PC-3 (cell line): ENCODE measurements around the gene IFITM5. TPM values are rescaled to one million over a fixed set of nuclear protein-coding genes. Genes with fewer than 3 reads are reported as not detected.

Experiments
- ATAC-seq: fragments of 200-7000 bp; cut with Tn5 transposase; 2 replicates; pipeline ENCODE4 v1.9.1; 2020; ENCODE audit warnings: mild to moderate bottlenecking, moderate library complexity
- BruUV-seq: library from RNA; stranded (reverse); fragments of 400-500 nt; replicated peaks from 2 replicates; lab custom pipeline; 2021; lab: Mats Ljungman, UMichigan
- CTCF ChIA-PET: fragments of 300-600 bp; sonication (Branson Sonifier 250); formaldehyde crosslinking; loops from one replicate; lab custom pipeline; 2022; ENCODE audit warnings: antibody characterized with exemption; lab: Charles Lee
- POLR2A ChIA-PET: fragments of 300-600 bp; sonication (Branson Sonifier 250); formaldehyde crosslinking; loops from one replicate; lab custom pipeline; 2022; ENCODE audit warnings: antibody characterized with exemption; ENCODE audit not compliant: unreplicated experiment; lab: Charles Lee
- DNase-seq: peaks from one replicate; pipeline ENCODE4 v3.0.0-alpha.2; 2015
- H2AFZ ChIP-seq: fragments of 300-600 bp; sonication (generic); 2 replicates; pipeline ENCODE4 v1.6.0; 2016; ENCODE audit warnings: antibody characterized with exemption, low read length
- H3F3A ChIP-seq: fragments of 300-600 bp; sonication (generic); one replicate; pipeline ENCODE4 v1.6.0; 2017; ENCODE audit warnings: antibody characterized with exemption, low read length, control low read depth, mild to moderate bottlenecking; ENCODE audit not compliant: unreplicated experiment
- H3K27ac ChIP-seq: fragments of 300-600 bp; sonication (generic); 2 replicates; pipeline ENCODE4 v1.5.1; 2016; ENCODE audit warnings: mild to moderate bottlenecking, low read length
- H3K27me3 ChIP-seq: fragments of 300-600 bp; sonication (generic); 2 replicates; pipeline ENCODE4 v1.6.1; 2016; ENCODE audit warnings: low read length, mixed read lengths
- H3K36me3 ChIP-seq: fragments of 300-600 bp; sonication (generic); 2 replicates; pipeline ENCODE4 v1.6.1; 2016; ENCODE audit warnings: low read depth, mixed run types, low read length, mixed read lengths
- H3K4me1 ChIP-seq: fragments of 300-600 bp; sonication (generic); 2 replicates; pipeline ENCODE4 v1.5.1; 2016; ENCODE audit warnings: low read length; ENCODE audit not compliant: insufficient read depth
- H3K4me2 ChIP-seq: fragments of 300-600 bp; sonication (generic); 2 replicates; pipeline ENCODE4 v1.6.0; 2016; ENCODE audit warnings: low read length
- H3K4me3 ChIP-seq: fragments of 300-600 bp; sonication (generic); 2 replicates; pipeline ENCODE4 v1.5.1; 2016; ENCODE audit warnings: mild to moderate bottlenecking, low read length, mixed read lengths
- H3K79me2 ChIP-seq: fragments of 300-600 bp; sonication (generic); 2 replicates; pipeline ENCODE4 v1.6.1; 2017; ENCODE audit warnings: low read length, mixed read lengths
- H3K9ac ChIP-seq: fragments of 300-600 bp; sonication (generic); 2 replicates; pipeline ENCODE4 v1.6.0; 2016; ENCODE audit warnings: mild to moderate bottlenecking, low read length
- H3K9me2 ChIP-seq: fragments of 300-600 bp; sonication (generic); replicated peaks from 2 replicates; pipeline ENCODE4 v1.6.1; 2016; ENCODE audit warnings: mixed run types, low read length, mixed read lengths
- H3K9me3 ChIP-seq: fragments of 300-600 bp; sonication (generic); 2 replicates; pipeline ENCODE4 v1.6.1; 2016; ENCODE audit warnings: low read length, mixed read lengths
- H4K20me1 ChIP-seq: fragments of 300-600 bp; sonication (generic); 2 replicates; pipeline ENCODE4 v1.6.1; 2016; ENCODE audit warnings: low read length, mixed read lengths
- EZH2 ChIP-seq: fragments of 300-600 bp; sonication (generic); IDR thresholded peaks from one replicate; pipeline ENCODE4 v1.6.1; 2017; ENCODE audit warnings: antibody characterized with exemption, mild to moderate bottlenecking, low read length; ENCODE audit not compliant: unreplicated experiment
- EZH2phosphoT487 ChIP-seq: fragments of 300-600 bp; sonication (generic); IDR thresholded peaks from 2 replicates; pipeline ENCODE4 v1.6.1; 2018; ENCODE audit warnings: mild to moderate bottlenecking, antibody characterized with exemption, low read length, borderline replicate concordance
- intact Hi-C: fragments of 100-400 bp; cut with micrococcal nuclease; formaldehyde crosslinking; loops from 2 replicates; pipeline ENCODE4 v1.9.0; 2023
- total RNA-seq: library from RNA; depleted of rRNA; stranded (reverse); fragments of >200 nt; gene quantifications from 2 replicates; pipeline ENCODE4 v1.2.3, GENCODE V29; 2014
- TF ChIP-seq, protein P1 (sequence below): fragments of 300-600 bp; sonication (generic); conservative IDR thresholded peaks from 2 replicates; pipeline ENCODE4 v1.5.1; 2017; ENCODE audit warnings: antibody characterized with exemption, low read depth, mild to moderate bottlenecking, low read length

The IFITM5 gene
- total RNA-seq, 1 experiment from 2014 or later: not detected

DNA sequence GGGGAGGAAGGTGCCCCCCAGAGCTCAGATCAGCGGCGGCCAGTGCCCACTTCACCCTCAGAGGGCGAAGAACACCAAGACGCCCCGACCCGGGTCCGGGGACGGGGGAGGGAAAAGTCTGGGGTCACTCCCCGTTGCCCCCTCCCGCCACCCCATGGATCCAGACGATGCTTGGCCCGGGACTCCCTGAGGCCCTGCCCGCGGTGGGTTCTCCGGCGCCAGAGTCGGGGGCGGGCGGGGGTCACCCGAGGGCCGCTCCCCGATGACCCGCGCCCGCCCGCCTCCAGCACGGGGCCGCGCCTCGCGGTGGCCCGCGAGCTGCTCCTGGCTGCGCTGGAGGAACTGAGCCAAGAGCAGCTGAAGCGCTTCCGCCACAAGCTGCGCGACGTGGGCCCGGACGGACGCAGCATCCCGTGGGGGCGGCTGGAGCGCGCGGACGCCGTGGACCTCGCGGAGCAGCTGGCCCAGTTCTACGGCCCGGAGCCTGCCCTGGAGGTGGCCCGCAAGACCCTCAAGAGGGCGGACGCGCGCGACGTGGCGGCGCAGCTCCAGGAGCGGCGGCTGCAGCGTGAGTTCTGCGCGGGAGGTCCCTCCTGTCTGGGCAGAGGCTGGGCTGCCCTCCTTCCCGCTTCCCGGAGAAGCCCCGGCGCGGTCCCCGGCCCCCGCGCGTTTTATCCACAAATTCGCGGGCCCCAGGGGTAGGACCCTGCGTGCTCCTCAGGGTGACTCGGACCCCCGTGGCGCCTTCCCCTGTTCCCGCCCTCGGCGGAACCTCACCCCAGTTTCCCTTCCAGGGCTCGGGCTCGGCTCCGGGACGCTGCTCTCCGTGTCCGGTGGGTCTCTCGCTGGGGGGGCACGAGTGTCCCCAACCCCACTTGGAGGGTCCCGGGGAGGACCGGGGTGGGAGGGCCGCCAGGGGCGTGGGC is 20.0 kb downstream of the IFITM5 start:
- Histone ChIP-seq H3K79me2 (no peaks in the 10 kb centered on the region), H3F3A (no peaks in the 10 kb centered on the region), H3K9ac (no peak overlapping the region), H3K4me1 (no peaks in the 10 kb centered on the region), H3K36me3 (no peaks in the 10 kb centered on the region), H3K9me3 (no peaks in the 10 kb centered on the region), H3K4me3 (no peak overlapping the region), H3K27ac (no peak overlapping the region), H3K9me2 (no peaks in the 10 kb centered on the region), H3K27me3 (peaks cover 22% of the 10 kb centered on the region), H2AFZ (no peak overlapping the region), H3K4me2 (no peak overlapping the region), H4K20me1 (no peaks in the 10 kb centered on the region)
- ChIA-PET POLR2A (no interaction called here), CTCF (no interaction called here)
- BruUV-seq: no TSS peak
- intact Hi-C loops: no loop called here
- TF ChIP-seq EZH2 (no peak), EZH2phosphoT487 (no peak)
- TF ChIP-seq, protein P1, sequence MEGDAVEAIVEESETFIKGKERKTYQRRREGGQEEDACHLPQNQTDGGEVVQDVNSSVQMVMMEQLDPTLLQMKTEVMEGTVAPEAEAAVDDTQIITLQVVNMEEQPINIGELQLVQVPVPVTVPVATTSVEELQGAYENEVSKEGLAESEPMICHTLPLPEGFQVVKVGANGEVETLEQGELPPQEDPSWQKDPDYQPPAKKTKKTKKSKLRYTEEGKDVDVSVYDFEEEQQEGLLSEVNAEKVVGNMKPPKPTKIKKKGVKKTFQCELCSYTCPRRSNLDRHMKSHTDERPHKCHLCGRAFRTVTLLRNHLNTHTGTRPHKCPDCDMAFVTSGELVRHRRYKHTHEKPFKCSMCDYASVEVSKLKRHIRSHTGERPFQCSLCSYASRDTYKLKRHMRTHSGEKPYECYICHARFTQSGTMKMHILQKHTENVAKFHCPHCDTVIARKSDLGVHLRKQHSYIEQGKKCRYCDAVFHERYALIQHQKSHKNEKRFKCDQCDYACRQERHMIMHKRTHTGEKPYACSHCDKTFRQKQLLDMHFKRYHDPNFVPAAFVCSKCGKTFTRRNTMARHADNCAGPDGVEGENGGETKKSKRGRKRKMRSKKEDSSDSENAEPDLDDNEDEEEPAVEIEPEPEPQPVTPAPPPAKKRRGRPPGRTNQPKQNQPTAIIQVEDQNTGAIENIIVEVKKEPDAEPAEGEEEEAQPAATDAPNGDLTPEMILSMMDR: no peak
- no peak for ATAC-seq
- no peak for DNase-seq

DNA sequence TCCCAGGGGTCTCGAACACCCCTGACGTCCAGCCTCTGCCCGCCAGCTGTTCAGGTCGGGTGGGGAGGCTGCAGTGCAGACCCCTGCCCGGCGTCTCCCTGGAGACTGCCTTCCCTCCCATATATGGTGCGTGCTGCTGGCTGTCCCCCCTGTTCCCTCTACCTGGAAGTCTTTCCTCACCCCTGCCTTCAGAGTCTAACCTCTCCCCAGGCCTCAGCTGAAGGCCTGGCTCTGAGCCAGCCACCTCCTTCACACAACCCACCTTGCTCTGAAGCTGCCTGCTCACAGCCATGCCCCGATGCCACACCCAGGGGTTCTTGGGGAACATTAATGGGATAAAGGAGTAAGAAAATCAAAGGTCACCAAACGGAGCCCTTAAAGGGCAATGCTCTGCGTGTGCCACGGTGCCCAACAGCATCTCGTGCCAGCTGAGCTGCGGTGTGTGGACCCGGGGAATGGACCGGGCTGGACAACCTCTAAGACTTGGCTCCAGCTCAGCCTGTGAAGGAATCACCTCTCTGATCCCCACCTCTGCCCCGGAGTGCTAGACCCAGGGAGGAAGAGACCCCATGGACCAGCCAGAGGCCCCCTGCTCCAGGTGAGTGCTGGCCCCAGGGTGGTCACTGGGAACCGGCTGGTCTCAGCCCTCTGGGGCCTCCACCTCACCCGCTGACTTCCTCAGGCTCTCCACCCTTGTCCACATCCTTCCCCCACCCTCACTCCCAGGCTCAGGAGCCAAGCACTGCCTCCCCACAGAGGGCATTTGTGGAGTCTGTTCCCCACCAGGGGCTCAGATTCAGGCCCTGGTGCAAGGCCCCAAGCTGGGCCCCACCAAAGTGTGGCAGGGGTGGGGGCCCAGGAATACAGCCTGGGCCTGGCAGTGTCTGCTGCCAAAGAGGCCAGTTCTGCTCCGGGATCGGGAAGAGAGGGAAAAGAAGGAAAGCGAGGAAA is 21.1 kb downstream of the IFITM5 start, which contains the start of gene NLRP6:
TSS of gene NLRP6 (plus strand) at position 407 of the 951 bp plus-strand sequence. CDS start at position 570, 163 bp downstream.
- Histone ChIP-seq H3K27ac (no peak within 1 kb of the TSS), H3K27me3 (peaks cover 22% of the 10 kb centered on the region), H4K20me1 (no peaks in the 10 kb centered on the region), H3K36me3 (no peaks in the 10 kb centered on the region), H3F3A (no peaks in the 10 kb centered on the region), H3K4me3 (no peak within 1 kb of the TSS), H3K9me3 (no peaks in the 10 kb centered on the region), H3K79me2 (no peaks in the 10 kb centered on the region), H2AFZ (no peak within 1 kb of the TSS), H3K9me2 (no peaks in the 10 kb centered on the region), H3K4me2 (no peak within 1 kb of the TSS), H3K4me1 (no peaks in the 10 kb centered on the region), H3K9ac (no peak within 1 kb of the TSS)
- intact Hi-C loops: no loop called here
- ChIA-PET POLR2A (no interaction called here), CTCF (no interaction called here)
- TF ChIP-seq EZH2phosphoT487 (no peak), EZH2 (no peak)
- TF ChIP-seq, protein P1: no peak
- ATAC-seq (no peak), DNase-seq (no peak)
- no TSS peak for BruUV-seq
